CD14-positive monocyte (primary cell): ENCODE results near the gene MMP26. TPM values are rescaled to one million over a fixed set of nuclear protein-coding genes. Genes with fewer than 3 reads are reported as not detected.

Experiments used
- DNase-seq, 3 donors: peaks; one replicate each; pipeline ENCODE4 v3.0.0-alpha.2; 2011 to 2022
- H2AFZ ChIP-seq: 2 replicates; pipeline ENCODE4 v1.6.0; 2012; ENCODE audit warnings: mild to moderate bottlenecking, low read depth, low read length, inconsistent platforms; ENCODE audit not compliant: insufficient read depth, poor library complexity, severe bottlenecking
- H3K27ac ChIP-seq, 2 donors: 1 replicate in 1 of 2; 2 replicates in 1 of 2; pipeline ENCODE4 v1.5.1; 2012 to 2013; ENCODE audit warnings: low read length in 2 of 2, control low read depth in 1 of 2, inconsistent platforms in 1 of 2, low read depth in 1 of 2, mild to moderate bottlenecking in 1 of 2
- H3K27me3 ChIP-seq, 2 donors: one replicate each; pipeline versions ENCODE4 v1.6.0 to v1.6.1; 2011 to 2013; ENCODE audit warnings: low read length in 2 of 2; ENCODE audit not compliant: control insufficient read depth in 2 of 2, insufficient read depth in 2 of 2
- H3K36me3 ChIP-seq, 2 donors: replicated peaks in 1 of 2; 1 replicate in 1 of 2; 2 replicates in 1 of 2; pipeline versions ENCODE4 v1.5.1 to v1.6.1; 2012 to 2013; ENCODE audit warnings: low read length in 2 of 2, control low read depth in 1 of 2, inconsistent platforms in 1 of 2, mild to moderate bottlenecking in 1 of 2; ENCODE audit not compliant: insufficient read depth in 2 of 2, control insufficient read depth in 1 of 2
- H3K4me1 ChIP-seq, 2 donors: 1 replicate in 1 of 2; 2 replicates in 1 of 2; pipeline versions ENCODE4 v1.5.1 to v1.6.1; 2012 to 2013; ENCODE audit warnings: low read length in 2 of 2, control low read depth in 1 of 2, inconsistent platforms in 1 of 2, mild to moderate bottlenecking in 1 of 2, moderate library complexity in 1 of 2; ENCODE audit not compliant: insufficient read depth in 2 of 2, control insufficient read depth in 1 of 2
- H3K4me2 ChIP-seq: replicated peaks from 2 replicates; pipeline ENCODE3; 2012; ENCODE audit warnings: low read length, moderate library complexity, mild to moderate bottlenecking; ENCODE audit not compliant: poor library complexity, severe bottlenecking; ENCODE audit errors: extremely low read depth
- H3K4me3 ChIP-seq, 3 experiments: fragments of 200-600 bp in 1 of 3; sonication (generic) in 1 of 3; replicated peaks in 1 of 3; 1 replicate in 2 of 3; 2 replicates in 1 of 3; pipeline ENCODE4 v1.5.1; 2011 to 2013; ENCODE audit warnings: low read length in 3 of 3, mild to moderate bottlenecking in 3 of 3, control low read depth in 2 of 3, low read depth in 2 of 3, inconsistent platforms in 1 of 3, moderate library complexity in 1 of 3
- H3K79me2 ChIP-seq: 2 replicates; pipeline ENCODE4 v1.6.0; 2012; ENCODE audit warnings: mild to moderate bottlenecking, control low read depth, inconsistent platforms, low read length, moderate library complexity; ENCODE audit not compliant: insufficient read depth
- H3K9ac ChIP-seq: 2 replicates; pipeline ENCODE4 v1.6.0; 2017; ENCODE audit warnings: low read length, mild to moderate bottlenecking; ENCODE audit not compliant: insufficient read depth, poor library complexity, severe bottlenecking
- H3K9me3 ChIP-seq, 2 donors: replicated peaks in 1 of 2; 1 replicate in 1 of 2; 2 replicates in 1 of 2; pipeline versions ENCODE4 v1.5.1 to v1.6.1; 2012 to 2013; ENCODE audit warnings: low read length in 2 of 2, control low read depth in 1 of 2; ENCODE audit not compliant: control insufficient read depth in 1 of 2, insufficient read depth in 1 of 2
- H4K20me1 ChIP-seq: 2 replicates; pipeline ENCODE4 v1.6.0; 2012; ENCODE audit warnings: mild to moderate bottlenecking, low read length, control low read depth, moderate library complexity; ENCODE audit not compliant: insufficient read depth
- H3K27ac Mint-ChIP-seq, 7 donors: one replicate each; pipeline ENCODE4 v1.8.0; 2020; ENCODE audit warnings: mild to moderate bottlenecking in 7 of 7, mixed read lengths in 7 of 7, moderate library complexity in 6 of 7, inconsistent platforms in 2 of 7
- H3K27me3 Mint-ChIP-seq, 3 donors: one replicate each; pipeline ENCODE4 v1.8.0; 2021 to 2022; ENCODE audit warnings: low read depth in 3 of 3, mild to moderate bottlenecking in 3 of 3, mixed read lengths in 3 of 3, moderate library complexity in 3 of 3, inconsistent platforms in 1 of 3
- H3K36me3 Mint-ChIP-seq, 2 donors: one replicate each; pipeline ENCODE4 v1.8.0; 2020; ENCODE audit warnings: mixed read lengths in 2 of 2, inconsistent platforms in 1 of 2, mild to moderate bottlenecking in 1 of 2
- H3K4me1 Mint-ChIP-seq: one replicate; pipeline ENCODE4 v1.8.0; 2020; ENCODE audit warnings: mild to moderate bottlenecking, mixed read lengths
- H3K4me3 Mint-ChIP-seq, 2 donors: one replicate each; pipeline ENCODE4 v1.8.0; 2020; ENCODE audit warnings: mild to moderate bottlenecking in 2 of 2, mixed read lengths in 2 of 2, moderate library complexity in 1 of 2
- H3K9me3 Mint-ChIP-seq, 7 donors: one replicate each; pipeline ENCODE4 v1.8.0; 2020 to 2022; ENCODE audit warnings: mixed read lengths in 7 of 7, mild to moderate bottlenecking in 6 of 7, moderate library complexity in 6 of 7, inconsistent platforms in 2 of 7
- CTCF ChIP-seq: fragments of 200-600 bp; IDR thresholded peaks from one replicate; pipeline ENCODE4 v1.8.0; 2022; ENCODE audit warnings: antibody characterized with exemption, mild to moderate bottlenecking
- WGBS: methylation state at CpG from one replicate; pipeline ENCODE4 v1.1.5; 2013; ENCODE audit warnings: missing lambda C conversion rate; ENCODE audit not compliant: insufficient coverage; 5-methylcytosine and 5-hydroxymethylcytosine counted together
- intact Hi-C, 2 donors: fragments of 100-400 bp; cut with micrococcal nuclease; formaldehyde crosslinking; loops; one replicate each; pipeline versions ENCODE4 v1.15.0 to v1.15.1; 2023
- polyA plus RNA-seq, 3 donors: library from polyadenylated mRNA; depleted of rRNA in 1 of 3; unstranded in 2 of 3; stranded (reverse) in 1 of 3; fragments of 300-500 nt in 2 of 3; fragments of >200 nt in 1 of 3; fragmentation: Illumina TruSeq in 2 of 3; gene quantifications; 1 replicate in 2 of 3; 2 replicates in 1 of 3; pipeline ENCODE4 v1.2.3, GENCODE V29; 2012 to 2021

The MMP26 gene
- polyA plus RNA-seq, 3 donors: not detected

GRCh38 chr11:4700436-4700820 lies 4.2 kb upstream of the MMP26 start:
- Histone ChIP-seq H3K4me1 (no peaks in the 10 kb centered on the region), H3K9ac (no peak overlapping the region), H3K9me3 (no peaks in the 10 kb centered on the region), H3K27ac (no peak overlapping the region), H3K4me2 (no peak overlapping the region), H3K36me3 (no peaks in the 10 kb centered on the region), H3K4me3 (no peak overlapping the region), H3K27me3 (peaks cover 2% of the 10 kb centered on the region in 2 donors), H2AFZ (no peak overlapping the region), H3K79me2 (no peaks in the 10 kb centered on the region), H4K20me1 (no peaks in the 10 kb centered on the region)
- TF ChIP-seq CTCF: no peak
- WGBS: no CpG with 5 or more reads among the region's 1 CpG
- Mint-ChIP-seq H3K9me3 (no peaks in the 10 kb centered on the region), H3K4me3 (no peak overlapping the region), H3K36me3 (no peaks in the 10 kb centered on the region), H3K27me3 (peaks cover 0 to 2% (median 0%) of the 10 kb centered on the region in 3 donors), H3K4me1 (no peaks in the 10 kb centered on the region), H3K27ac (no peak overlapping the region)
- intact Hi-C loops: no loop called here
- DNase-seq: no peak

GRCh38 chr11:4704790-4705334 lies 278 bp downstream of the MMP26 start:
- WGBS: no CpG with 5 or more reads among the region's 8 CpGs
- no peak for DNase-seq
- peaks cover 2% of the 10 kb centered on the region in 2 donors for H3K27me3 ChIP-seq
- Mint-ChIP-seq H3K9me3 (no peaks in the 10 kb centered on the region), H3K4me3 (no peak overlapping the region), H3K27ac (no peak overlapping the region), H3K27me3 (peaks cover 0 to 6% (median 0%) of the 10 kb centered on the region in 3 donors), H3K36me3 (no peaks in the 10 kb centered on the region), H3K4me1 (no peaks in the 10 kb centered on the region)
- no peaks in the 10 kb centered on the region for H3K79me2 ChIP-seq
- no peak overlapping the region for H3K4me2 ChIP-seq
- no peak overlapping the region for H3K9ac ChIP-seq
- H3K4me3 ChIP-seq: no peak overlapping the region
- H3K27ac ChIP-seq: no peak overlapping the region
- no peaks in the 10 kb centered on the region for H4K20me1 ChIP-seq
- H2AFZ ChIP-seq: no peak overlapping the region
- TF ChIP-seq CTCF: no peak
- no peaks in the 10 kb centered on the region for H3K4me1 ChIP-seq
- intact Hi-C loops: no loop called here
- no peaks in the 10 kb centered on the region for H3K9me3 ChIP-seq
- H3K36me3 ChIP-seq: no peaks in the 10 kb centered on the region
